OCI-LY1 (cell line): ENCODE measurements around the gene ATXN1.

Source experiments
- H2AFZ ChIP-seq: fragments of 200-600 bp; sonication (generic), shearing (Covaris generic); 2 replicates; pipeline ENCODE4 v1.6.0; 2014; ENCODE audit warnings: antibody characterized with exemption, mild to moderate bottlenecking, low read length
- H3F3A ChIP-seq: fragments of 200-600 bp; sonication (generic), shearing (Covaris generic); 2 replicates; pipeline ENCODE4 v1.6.0; 2014; ENCODE audit warnings: mild to moderate bottlenecking, antibody characterized with exemption, low read length, moderate library complexity; ENCODE audit not compliant: insufficient read depth
- H3K27ac ChIP-seq: fragments of 200-600 bp; sonication (generic); 2 replicates; pipeline ENCODE4 v1.5.1; 2014; ENCODE audit warnings: low read length, mixed run types, mild to moderate bottlenecking, low read depth; ENCODE audit not compliant: poor library complexity, severe bottlenecking
- H3K27me3 ChIP-seq: fragments of 200-600 bp; sonication (generic); 2 replicates; pipeline ENCODE4 v1.6.0; 2014; ENCODE audit warnings: antibody characterized with exemption, mild to moderate bottlenecking, low read length, moderate library complexity; ENCODE audit not compliant: insufficient read depth
- H3K36me3 ChIP-seq: fragments of 200-600 bp; sonication (generic); 2 replicates; pipeline ENCODE4 v1.6.1; 2014; ENCODE audit warnings: mild to moderate bottlenecking, antibody characterized with exemption, low read length, moderate library complexity, mixed read lengths; ENCODE audit not compliant: insufficient read depth
- H3K4me1 ChIP-seq: fragments of 200-600 bp; sonication (generic); 2 replicates; pipeline ENCODE4 v1.5.1; 2014; ENCODE audit warnings: mild to moderate bottlenecking, low read length, moderate library complexity; ENCODE audit not compliant: insufficient read depth, severe bottlenecking
- H3K4me2 ChIP-seq: fragments of 200-600 bp; sonication (generic), shearing (Covaris generic); 2 replicates; pipeline ENCODE4 v1.6.1; 2014; ENCODE audit warnings: low read length
- H3K4me3 ChIP-seq: fragments of 200-600 bp; sonication (generic); 2 replicates; pipeline ENCODE4 v1.5.1; 2014; ENCODE audit warnings: low read length, low read depth, mild to moderate bottlenecking, mixed read lengths; ENCODE audit not compliant: poor library complexity, severe bottlenecking
- H3K79me2 ChIP-seq: fragments of 200-600 bp; shearing (Covaris generic); 2 replicates; pipeline ENCODE4 v1.6.1; 2016; ENCODE audit warnings: mixed run types, low read length, mixed read lengths; ENCODE audit not compliant: insufficient read depth
- H3K9ac ChIP-seq: fragments of 200-600 bp; sonication (generic), shearing (Covaris generic); 2 replicates; pipeline ENCODE4 v1.6.1; 2014; ENCODE audit warnings: mild to moderate bottlenecking, low read length, mixed read lengths
- H3K9me2 ChIP-seq: fragments of 200-600 bp; sonication (generic), shearing (Covaris generic); 2 replicates; pipeline ENCODE4 v1.6.1; 2014; ENCODE audit warnings: low read depth, mild to moderate bottlenecking, low read length, mixed read lengths
- H3K9me3 ChIP-seq: fragments of 200-600 bp; shearing (Covaris generic); 2 replicates; pipeline ENCODE4 v1.6.1; 2014; ENCODE audit warnings: low read length, mixed read lengths
- H4K20me1 ChIP-seq: fragments of 200-600 bp; sonication (generic), shearing (Covaris generic); 2 replicates; pipeline ENCODE4 v1.6.0; 2016; ENCODE audit warnings: mild to moderate bottlenecking, low read length; ENCODE audit not compliant: insufficient read depth
- EZH2 ChIP-seq: fragments of 200-600 bp; sonication (generic), shearing (Covaris generic); IDR thresholded peaks from 2 replicates; pipeline ENCODE4 v1.8.0; 2017; ENCODE audit warnings: borderline replicate concordance, mixed run types, mild to moderate bottlenecking, antibody characterized with exemption, low read length, moderate library complexity, mixed read lengths
- TF ChIP-seq, protein P1 (sequence below): fragments of 200-600 bp; sonication (generic), shearing (Covaris generic); IDR thresholded peaks from 2 replicates; pipeline ENCODE4 v1.5.1; 2017; ENCODE audit warnings: mild to moderate bottlenecking, antibody characterized with exemption, low read length, moderate library complexity, mixed read lengths

The ATXN1 gene

GRCh38 chr6:16683641-16684194 is 77.5 kb downstream of the ATXN1 start:
- Histone ChIP-seq H3K36me3 (no peaks in the 10 kb centered on the region), H4K20me1 (no peaks in the 10 kb centered on the region), H3K4me1 (no peaks in the 10 kb centered on the region), H3F3A (no peaks in the 10 kb centered on the region), H3K79me2 (no peaks in the 10 kb centered on the region), H2AFZ (no peak overlapping the region), H3K4me2 (no peak overlapping the region), H3K9me3 (no peaks in the 10 kb centered on the region), H3K9me2 (no peaks in the 10 kb centered on the region), H3K4me3 (no peak overlapping the region), H3K27ac (no peak overlapping the region), H3K9ac (no peak overlapping the region), H3K27me3 (no peaks in the 10 kb centered on the region)
- TF ChIP-seq EZH2 = no peak
- TF ChIP-seq, protein P1, sequence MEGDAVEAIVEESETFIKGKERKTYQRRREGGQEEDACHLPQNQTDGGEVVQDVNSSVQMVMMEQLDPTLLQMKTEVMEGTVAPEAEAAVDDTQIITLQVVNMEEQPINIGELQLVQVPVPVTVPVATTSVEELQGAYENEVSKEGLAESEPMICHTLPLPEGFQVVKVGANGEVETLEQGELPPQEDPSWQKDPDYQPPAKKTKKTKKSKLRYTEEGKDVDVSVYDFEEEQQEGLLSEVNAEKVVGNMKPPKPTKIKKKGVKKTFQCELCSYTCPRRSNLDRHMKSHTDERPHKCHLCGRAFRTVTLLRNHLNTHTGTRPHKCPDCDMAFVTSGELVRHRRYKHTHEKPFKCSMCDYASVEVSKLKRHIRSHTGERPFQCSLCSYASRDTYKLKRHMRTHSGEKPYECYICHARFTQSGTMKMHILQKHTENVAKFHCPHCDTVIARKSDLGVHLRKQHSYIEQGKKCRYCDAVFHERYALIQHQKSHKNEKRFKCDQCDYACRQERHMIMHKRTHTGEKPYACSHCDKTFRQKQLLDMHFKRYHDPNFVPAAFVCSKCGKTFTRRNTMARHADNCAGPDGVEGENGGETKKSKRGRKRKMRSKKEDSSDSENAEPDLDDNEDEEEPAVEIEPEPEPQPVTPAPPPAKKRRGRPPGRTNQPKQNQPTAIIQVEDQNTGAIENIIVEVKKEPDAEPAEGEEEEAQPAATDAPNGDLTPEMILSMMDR = no peak

DNA sequence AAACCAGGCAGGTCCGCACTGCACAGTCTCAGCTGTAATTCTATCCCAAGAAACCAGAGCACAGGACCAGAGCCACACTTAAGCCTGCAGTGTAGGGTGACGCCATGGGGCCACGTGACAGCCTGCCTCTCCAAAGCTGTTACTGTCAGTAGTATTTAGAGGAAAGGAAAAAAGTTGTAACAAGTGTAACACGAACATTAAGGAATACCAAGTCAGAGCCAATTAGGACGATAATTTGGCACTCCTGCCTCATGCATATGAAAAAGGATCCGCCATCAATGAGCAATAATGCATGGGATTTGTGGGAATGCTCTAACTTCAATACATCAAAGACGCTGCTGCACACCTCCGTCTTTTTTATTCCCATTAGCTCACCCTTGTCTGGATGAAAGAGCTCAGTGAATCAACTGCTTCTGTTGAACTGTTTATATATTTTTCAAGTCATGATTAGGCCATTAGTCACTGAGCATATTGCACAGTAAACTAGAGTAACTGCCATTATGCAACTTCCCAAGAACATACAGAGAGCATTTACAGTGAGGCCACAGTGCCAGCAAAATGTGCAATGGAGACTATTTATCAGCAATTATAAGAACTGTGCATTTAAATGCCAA is 79.9 kb downstream of the ATXN1 start:
- TF ChIP-seq, protein P1 = no peak
- no peak for TF ChIP-seq EZH2
- Histone ChIP-seq H3K4me1 (no peaks in the 10 kb centered on the region), H2AFZ (no peak overlapping the region), H3K4me3 (no peak overlapping the region), H3K9me2 (no peaks in the 10 kb centered on the region), H3K36me3 (no peaks in the 10 kb centered on the region), H3K27ac (no peak overlapping the region), H3K9me3 (no peaks in the 10 kb centered on the region), H3K79me2 (no peaks in the 10 kb centered on the region), H4K20me1 (no peaks in the 10 kb centered on the region), H3K4me2 (no peak overlapping the region), H3F3A (no peaks in the 10 kb centered on the region), H3K27me3 (no peaks in the 10 kb centered on the region), H3K9ac (no peak overlapping the region)

DNA sequence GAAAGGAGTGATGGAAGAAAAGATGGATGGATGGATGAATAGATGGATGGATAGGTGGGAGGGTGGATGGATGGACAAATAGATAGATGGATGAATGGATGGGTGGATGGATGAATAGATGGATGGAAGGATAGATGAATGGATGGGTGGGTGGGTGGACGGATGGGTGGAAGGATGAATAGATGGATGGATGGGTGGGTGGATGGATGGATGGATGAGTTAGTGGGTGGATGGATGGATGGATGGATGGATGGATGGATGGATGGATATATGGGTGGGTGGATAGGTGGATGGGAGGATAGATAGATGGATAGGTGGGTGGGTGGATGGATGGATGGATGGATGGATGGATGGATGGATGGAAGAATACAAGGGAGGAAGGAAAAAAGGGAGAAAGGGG is 82.2 kb downstream of the ATXN1 start:
- H3F3A ChIP-seq = no peaks in the 10 kb centered on the region
- H3K9me2 ChIP-seq = no peaks in the 10 kb centered on the region
- no peaks in the 10 kb centered on the region for H3K9me3 ChIP-seq
- no peaks in the 10 kb centered on the region for H3K79me2 ChIP-seq
- no peak overlapping the region for H3K4me3 ChIP-seq
- H3K27ac ChIP-seq = no peak overlapping the region
- H3K27me3 ChIP-seq = no peaks in the 10 kb centered on the region
- no peak for TF ChIP-seq EZH2
- TF ChIP-seq, protein P1 = no peak
- H3K9ac ChIP-seq = no peak overlapping the region
- H3K4me1 ChIP-seq = no peaks in the 10 kb centered on the region
- no peaks in the 10 kb centered on the region for H4K20me1 ChIP-seq
- H2AFZ ChIP-seq = no peak overlapping the region
- no peak overlapping the region for H3K4me2 ChIP-seq
- no peaks in the 10 kb centered on the region for H3K36me3 ChIP-seq
